ENCODE measurements around the gene EIF4E1B. TPM values are rescaled to one million over a fixed set of nuclear protein-coding genes. Genes with fewer than 3 reads are reported as not detected.
"Not testable (repeated sequence)": the region's sequence is repeated elsewhere in the genome, so short reads cannot be mapped to it uniquely, and the experiment has no call there.

EIF4E1B gene, protein sequence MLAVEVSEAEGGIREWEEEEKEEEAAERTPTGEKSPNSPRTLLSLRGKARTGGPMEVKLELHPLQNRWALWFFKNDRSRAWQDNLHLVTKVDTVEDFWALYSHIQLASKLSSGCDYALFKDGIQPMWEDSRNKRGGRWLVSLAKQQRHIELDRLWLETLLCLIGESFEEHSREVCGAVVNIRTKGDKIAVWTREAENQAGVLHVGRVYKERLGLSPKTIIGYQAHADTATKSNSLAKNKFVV
- not detected for total RNA-seq

DNA sequence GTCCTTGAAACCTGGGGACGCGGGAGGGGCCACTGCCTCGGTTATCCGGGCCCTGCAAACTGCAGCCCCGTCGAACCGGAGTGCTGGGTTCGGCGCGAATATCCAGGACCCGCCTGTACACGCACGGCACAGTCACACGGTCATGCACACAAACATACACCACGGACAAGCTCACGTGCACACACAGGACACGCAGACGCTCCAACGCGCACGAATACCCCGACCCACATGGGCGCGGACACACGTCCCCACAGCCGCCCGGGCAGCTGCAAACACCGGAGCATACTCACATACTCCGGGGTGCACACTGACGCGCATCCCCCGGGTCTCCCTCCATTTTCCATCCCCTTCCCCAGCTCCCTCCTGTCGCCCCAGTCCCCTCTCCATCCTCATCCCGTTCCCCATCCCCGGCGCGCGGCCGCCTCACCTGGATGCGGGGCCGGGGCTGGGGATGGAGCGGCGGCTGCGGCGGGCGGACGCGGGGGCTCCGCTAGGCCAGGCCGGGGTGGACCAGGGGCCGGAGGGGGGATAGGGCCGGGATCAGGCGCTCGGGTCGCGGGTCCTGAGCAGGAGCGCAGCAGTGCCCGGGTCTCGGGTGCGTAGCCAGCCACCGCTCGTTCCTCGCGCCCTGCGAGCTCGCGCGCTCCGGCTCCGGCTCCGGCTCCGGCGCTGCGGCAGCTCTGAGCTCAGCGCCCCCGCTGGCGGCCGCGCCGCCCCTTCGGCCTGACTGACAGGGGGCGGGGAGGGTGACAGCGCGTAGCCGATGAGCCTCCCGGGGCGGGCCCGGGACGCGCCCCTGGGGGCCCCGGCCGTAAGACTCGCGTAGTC, at the start of gene EIF4E1B, which contains the start of gene SNCB:
EIF4E1B (plus strand) TSS at position 823 of the 828 bp plus-strand sequence. CDS start 12,113 bp downstream, outside the sequence.
SNCB (minus strand) TSS at position 682 of the 828 bp plus-strand sequence. CDS start 880 bp downstream, outside the sequence.
- Mint-ChIP-seq H3K9me3 (no peaks in the 10 kb centered on the region), H3K27ac (no peak within 1 kb of the TSS), H3K36me3 (no peaks in the 10 kb centered on the region)
- peak in 1 of 2 donors; percentile 79 for DNase-seq (ENCODE audit: low spot score in 2 of 2)
- peak; percentile 73 to 99 for ATAC-seq

DNA sequence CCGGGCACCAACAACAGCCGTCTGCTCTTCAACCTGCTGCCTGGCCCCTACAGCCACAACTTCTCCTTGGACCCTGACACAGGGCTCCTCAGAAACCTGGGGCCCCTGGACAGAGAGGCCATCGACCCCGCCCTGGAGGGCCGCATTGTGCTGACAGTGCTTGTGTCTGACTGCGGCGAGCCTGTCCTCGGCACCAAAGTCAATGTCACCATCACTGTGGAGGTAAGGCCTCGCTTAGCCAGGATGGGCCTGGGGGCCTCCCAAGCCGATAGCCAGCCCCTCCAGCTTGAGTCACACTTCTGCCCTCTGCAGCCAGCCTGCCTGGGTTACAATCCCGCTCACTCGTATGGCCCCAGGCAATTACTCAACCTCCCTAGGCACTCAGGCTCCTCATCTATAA, 49.1 kb upstream of the EIF4E1B start:
- no peak for DNase-seq (ENCODE audit: low spot score in 2 of 2)
- peaks cover 6 to 10% of the 10 kb centered on the region in 2 donors for H3K36me3 Mint-ChIP-seq
- ATAC-seq, result no peak
- H3K27ac Mint-ChIP-seq, result no peak overlapping the region
- H3K9me3 Mint-ChIP-seq, result peaks cover 0 to 4% of the 10 kb centered on the region in 2 donors

DNA sequence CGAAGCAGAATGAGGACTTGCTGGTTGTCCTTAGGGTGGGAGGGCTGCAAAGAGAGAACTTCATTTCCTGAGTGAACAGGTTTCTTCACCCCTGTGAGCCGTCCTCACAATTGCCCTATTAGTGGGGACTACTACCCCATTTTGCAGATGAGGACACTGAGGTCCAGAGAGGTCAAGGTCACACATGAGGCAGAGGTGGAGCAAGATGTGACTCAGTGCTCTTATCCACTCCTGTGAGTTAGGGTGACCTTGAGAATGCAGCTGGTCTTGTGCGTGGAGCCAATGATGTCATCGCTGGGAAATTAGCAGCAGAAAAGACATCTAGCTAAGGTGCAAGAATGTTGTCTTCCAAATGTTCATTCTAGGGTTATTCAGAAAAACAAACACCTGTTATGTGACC, 47.4 kb upstream of the EIF4E1B start:
- Mint-ChIP-seq H3K9me3 (peaks cover 0 to 4% of the 10 kb centered on the region in 2 donors), H3K27ac (no peak overlapping the region), H3K36me3 (peaks cover 6 to 10% of the 10 kb centered on the region in 2 donors)
- DNase-seq (ENCODE audit: low spot score in 2 of 2) (no peak), ATAC-seq (no peak)

DNA sequence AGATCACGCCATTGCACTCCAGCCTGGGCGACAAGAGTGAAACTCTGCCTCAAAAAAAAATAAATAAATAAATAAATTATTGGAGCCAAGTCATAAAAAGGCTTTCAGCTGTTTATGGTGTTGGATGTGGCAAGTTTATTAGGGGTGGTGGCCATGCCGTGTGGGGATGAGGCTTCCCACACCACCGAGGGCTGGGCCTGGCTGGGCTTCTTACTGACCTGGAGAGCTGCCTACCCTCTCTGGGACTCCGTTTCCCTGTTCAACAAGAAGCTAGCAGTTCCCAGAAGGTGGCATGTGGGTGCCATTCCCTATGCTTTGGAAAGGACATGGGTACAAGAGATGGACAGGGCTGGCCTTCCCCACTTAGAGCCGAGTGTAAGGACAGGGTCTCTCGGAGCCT, 43.1 kb upstream of the EIF4E1B start:
- DNase-seq (ENCODE audit: low spot score in 2 of 2) (no peak), ATAC-seq (no peak)
- Mint-ChIP-seq H3K36me3 (peaks cover 6 to 10% of the 10 kb centered on the region in 2 donors), H3K9me3 (peaks cover 0 to 4% of the 10 kb centered on the region in 2 donors), H3K27ac (no peak overlapping the region)

DNA sequence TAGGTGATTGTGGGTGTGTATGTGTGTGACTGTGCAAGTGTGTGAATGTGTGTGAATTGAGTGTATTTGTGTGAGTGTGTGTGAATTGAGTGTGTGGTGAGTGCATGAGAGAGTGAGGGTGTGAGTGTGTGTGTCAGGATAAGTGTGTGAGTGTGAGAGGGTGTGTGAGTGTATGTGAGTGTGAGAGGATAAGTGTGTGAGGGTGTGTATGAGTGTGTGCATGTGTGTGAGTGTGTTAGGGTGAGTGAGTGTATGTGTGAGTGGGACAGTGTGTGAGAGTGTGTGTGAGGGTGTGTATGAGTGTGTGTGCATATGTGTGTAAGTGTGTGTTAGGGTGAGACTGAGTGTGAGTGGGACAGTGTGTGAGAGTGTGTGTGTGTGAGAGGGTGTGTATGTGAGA, 42.2 kb upstream of the EIF4E1B start:
- ATAC-seq (no peak), DNase-seq (ENCODE audit: low spot score in 2 of 2) (no peak)
- Mint-ChIP-seq H3K27ac (no peak overlapping the region), H3K9me3 (peaks cover 0 to 4% of the 10 kb centered on the region in 2 donors), H3K36me3 (peaks cover 6 to 10% of the 10 kb centered on the region in 2 donors)

DNA sequence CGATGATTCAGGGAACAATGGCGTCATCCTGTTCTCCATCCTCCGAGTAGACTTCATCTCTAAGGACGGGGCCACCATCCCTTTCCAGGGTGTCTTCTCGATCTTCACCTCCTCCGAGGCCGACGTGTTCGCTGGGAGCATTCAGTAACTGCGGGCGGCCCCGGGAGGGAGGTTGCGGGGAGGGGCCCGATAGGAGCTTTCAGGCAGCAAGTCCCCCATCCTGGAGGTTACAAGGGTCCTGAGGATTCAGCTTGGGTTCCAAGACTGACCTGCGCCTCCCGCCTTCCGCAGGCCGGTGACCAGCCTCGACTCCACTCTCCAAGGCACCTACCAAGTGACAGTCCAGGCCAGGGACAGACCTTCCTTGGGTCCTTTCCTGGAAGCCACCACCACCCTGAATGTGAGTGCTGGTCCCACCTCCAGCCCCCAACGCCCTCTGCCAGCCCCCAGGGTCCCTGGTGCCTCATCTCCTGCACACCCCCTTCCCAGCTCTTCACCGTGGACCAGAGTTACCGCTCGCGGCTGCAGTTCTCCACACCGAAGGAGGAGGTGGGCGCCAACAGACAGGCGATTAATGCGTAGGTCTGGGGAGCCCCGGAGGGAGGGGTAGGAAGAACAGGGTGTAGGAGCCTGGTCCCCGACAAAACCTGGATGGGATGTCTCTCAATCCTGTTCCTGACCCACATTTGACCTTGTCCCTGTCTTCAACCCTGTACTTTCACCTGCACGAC, 41.3 kb upstream of the EIF4E1B start:
- Mint-ChIP-seq H3K27ac (no peak overlapping the region), H3K36me3 (peaks cover 6 to 10% of the 10 kb centered on the region in 2 donors), H3K9me3 (peaks cover 0 to 4% of the 10 kb centered on the region in 2 donors)
- no peak for DNase-seq (ENCODE audit: low spot score in 2 of 2)
- ATAC-seq, result no peak

DNA sequence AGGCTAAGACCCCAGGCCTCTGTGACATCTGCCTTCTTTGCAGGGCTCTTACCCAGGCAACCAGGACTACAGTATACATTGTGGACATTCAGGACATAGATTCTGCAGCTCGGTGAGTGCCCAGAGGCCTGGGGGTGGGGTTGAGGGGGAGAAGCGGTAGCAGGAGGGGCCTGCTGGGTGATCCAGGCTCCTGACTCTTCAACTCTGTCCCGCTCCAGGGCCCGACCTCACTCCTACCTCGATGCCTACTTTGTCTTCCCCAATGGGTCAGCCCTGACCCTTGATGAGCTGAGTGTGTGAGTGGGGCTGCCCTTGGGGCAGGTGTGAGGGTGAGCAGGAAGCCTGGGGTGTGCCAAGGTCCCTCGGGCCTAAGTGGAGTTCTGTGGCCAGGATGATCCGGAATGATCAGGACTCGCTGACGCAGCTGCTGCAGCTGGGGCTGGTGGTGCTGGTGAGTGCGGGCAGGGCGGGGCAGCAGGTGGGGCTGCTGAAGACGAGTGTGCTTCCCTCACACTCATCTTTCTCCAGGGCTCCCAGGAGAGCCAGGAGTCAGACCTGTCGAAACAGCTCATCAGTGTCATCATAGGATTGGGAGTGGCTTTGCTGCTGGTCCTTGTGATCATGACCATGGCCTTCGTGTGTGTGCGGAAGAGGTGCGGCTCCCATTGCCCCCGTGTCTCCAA, 40.3 kb upstream of the EIF4E1B start:
- no peak overlapping the region for H3K27ac Mint-ChIP-seq
- DNase-seq (ENCODE audit: low spot score in 2 of 2) (no peak), ATAC-seq (no peak)
- H3K9me3 Mint-ChIP-seq, result peaks cover 0 to 4% of the 10 kb centered on the region in 2 donors
- peaks cover 5 to 6% of the 10 kb centered on the region in 2 donors for H3K36me3 Mint-ChIP-seq

DNA sequence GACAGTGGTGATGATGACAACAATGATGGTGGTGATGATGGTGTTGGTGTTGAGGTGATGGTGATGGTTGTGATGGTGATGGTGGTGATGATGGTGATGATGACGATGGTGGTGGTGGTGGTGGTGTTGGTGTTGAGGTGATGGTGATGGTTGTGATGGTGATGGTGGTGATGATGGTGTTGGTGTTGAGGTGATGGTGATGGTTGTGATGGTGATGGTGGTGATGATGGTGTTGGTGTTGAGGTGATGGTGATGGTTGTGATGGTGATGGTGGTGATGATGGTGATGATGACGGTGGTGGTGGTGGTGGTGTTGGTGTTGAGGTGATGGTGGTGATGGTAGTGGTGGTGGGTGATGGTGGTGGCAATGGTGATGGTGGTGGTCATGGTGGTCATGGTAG, 38.8 kb upstream of the EIF4E1B start:
- H3K9me3 Mint-ChIP-seq; H3K36me3 Mint-ChIP-seq; H3K27ac Mint-ChIP-seq; DNase-seq (ENCODE audit: low spot score in 2 of 2): not testable (repeated sequence)
- peak in 1 of 2 donors; percentile 39 for ATAC-seq

DNA sequence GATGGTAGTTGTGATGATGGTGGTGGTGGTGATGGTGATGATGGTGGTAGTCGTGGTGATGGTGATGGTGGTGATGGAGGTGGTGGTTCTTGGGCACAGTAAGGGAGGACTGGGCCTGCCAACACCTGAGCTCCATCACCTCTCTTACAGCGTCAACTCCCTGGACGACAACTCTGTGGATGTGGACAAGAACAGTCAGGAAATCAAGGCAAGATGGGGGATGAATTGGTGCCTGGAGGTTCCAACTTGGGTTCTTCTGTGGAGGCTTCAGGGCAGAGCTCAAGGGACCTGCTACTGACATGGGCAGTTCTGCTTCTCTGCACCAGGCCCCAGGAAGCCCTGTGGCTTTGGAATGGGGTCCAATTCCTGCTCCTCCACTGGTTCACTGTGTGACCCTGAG, 37.9 kb upstream of the EIF4E1B start:
- DNase-seq (ENCODE audit: low spot score in 2 of 2) (no peak), ATAC-seq (no peak)
- Mint-ChIP-seq H3K9me3 (no peaks in the 10 kb centered on the region), H3K36me3 (no peaks in the 10 kb centered on the region), H3K27ac (no peak overlapping the region)

DNA sequence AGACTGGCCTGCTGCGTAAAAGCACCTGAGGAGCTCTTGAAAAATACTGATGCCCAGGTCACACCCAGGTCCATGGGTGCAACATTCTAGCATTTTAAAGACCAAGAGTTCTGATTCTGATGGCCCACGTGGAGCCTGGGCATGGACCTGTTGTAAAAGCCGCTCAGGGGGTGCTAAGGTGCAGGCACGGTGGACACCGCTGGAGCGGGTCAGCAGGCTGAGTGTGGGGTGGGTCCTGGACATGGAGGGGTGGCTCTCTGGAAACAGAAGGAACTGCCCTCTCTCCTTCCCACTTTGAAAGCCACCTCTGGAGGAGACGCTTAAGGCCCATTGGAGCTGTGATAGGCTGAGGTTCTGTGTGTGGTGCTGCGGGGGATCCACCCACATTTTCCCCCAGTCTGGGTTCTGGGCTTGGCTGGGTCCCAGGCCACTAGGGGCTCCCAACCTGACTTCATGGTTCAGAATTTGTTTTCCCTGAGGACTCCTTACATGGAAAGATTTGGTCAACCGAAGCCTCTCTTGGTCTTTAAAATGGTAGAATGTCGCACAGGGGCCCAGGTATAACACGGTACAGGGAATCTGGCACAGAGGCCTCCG, 37.1 kb upstream of the EIF4E1B start:
- H3K36me3 Mint-ChIP-seq, result no peaks in the 10 kb centered on the region
- no peak overlapping the region for H3K27ac Mint-ChIP-seq
- H3K9me3 Mint-ChIP-seq, result no peaks in the 10 kb centered on the region
- no peak for ATAC-seq
- no peak for DNase-seq (ENCODE audit: low spot score in 2 of 2)

DNA sequence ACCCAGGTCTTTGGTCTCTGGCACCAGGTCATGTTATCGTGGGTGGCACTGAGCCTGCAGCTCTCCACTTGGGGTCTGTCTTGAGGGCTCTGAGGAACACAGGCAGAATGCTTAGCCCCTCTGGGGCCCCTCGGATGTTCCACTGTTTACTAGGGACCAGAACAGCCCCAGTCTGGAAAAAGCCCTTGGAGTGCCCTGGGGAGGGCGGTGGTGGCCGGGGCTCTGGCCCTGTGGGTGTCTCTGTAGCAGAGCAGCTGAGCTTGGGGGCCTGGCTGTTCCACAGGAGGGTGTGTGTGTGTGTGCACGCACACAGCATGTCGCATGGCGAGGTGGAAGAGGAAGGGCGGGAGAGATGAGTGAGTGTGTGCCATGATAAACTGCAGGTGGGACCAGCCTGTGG, 35.9 kb upstream of the EIF4E1B start:
- no peak for ATAC-seq
- Mint-ChIP-seq H3K36me3 (peaks cover 0 to 5% of the 10 kb centered on the region in 2 donors), H3K27ac (peak overlapping the region in 1 of 2 donors; percentile 58), H3K9me3 (no peaks in the 10 kb centered on the region)
- no peak for DNase-seq (ENCODE audit: low spot score in 2 of 2)

DNA sequence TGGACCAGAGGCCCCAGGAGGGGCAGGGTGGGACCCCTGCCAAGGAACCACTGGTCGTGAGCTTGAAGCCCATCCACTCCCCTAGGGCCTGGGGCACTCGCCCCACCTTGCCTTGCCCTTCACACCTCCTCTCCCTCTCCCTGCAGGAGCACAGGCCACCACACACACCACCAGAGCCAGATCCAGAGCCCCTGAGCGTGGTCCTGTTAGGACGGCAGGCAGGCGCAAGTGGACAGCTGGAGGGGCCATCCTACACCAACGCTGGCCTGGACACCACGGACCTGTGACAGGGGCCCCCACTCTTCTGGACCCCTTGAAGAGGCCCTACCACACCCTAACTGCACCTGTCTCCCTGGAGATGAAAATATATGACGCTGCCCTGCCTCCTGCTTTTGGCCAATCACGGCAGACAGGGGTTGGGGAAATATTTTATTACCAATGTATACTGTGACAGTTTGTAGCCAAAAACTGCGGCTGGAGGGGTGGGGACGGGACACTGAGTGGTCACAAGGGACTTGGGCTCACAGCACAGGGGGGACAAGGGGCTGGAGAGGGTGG, 35.0 kb upstream of the EIF4E1B start:
- Mint-ChIP-seq H3K36me3 (peaks cover 0 to 5% of the 10 kb centered on the region in 2 donors), H3K9me3 (no peaks in the 10 kb centered on the region), H3K27ac (no peak overlapping the region)
- DNase-seq (ENCODE audit: low spot score in 2 of 2) (no peak), ATAC-seq (no peak)

DNA sequence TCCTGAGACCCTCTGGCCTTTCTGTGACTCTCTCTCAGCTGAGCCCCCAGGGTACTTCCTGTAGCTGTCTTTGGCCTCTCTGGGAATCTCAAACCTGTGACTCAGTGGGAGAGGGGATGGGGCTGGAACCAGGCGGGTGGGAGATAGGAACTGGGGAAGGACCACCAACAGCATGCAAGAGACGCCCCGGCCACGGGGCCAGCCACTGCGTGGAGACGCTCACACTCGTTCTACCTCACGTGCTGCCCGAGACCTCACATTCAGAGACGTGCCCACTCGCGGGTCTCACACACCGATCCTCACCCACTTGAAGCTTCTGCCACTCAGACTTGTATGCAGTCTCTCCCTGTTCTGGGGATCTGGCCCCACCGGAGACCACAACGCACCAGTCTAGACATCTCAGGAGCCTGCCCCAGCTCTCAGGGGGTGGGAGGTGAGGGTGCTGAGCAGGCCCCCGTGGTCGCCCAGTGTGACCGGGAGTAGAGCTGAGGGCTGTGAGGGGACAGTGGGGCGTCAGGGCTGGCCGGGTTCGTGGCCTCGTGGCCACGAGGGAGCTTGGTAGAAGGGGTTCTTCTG, 34.3 kb upstream of the EIF4E1B start:
- DNase-seq (ENCODE audit: low spot score in 2 of 2), result no peak
- peaks cover 0 to 5% of the 10 kb centered on the region in 2 donors for H3K36me3 Mint-ChIP-seq
- no peak for ATAC-seq
- no peak overlapping the region for H3K27ac Mint-ChIP-seq
- H3K9me3 Mint-ChIP-seq, result no peaks in the 10 kb centered on the region

DNA sequence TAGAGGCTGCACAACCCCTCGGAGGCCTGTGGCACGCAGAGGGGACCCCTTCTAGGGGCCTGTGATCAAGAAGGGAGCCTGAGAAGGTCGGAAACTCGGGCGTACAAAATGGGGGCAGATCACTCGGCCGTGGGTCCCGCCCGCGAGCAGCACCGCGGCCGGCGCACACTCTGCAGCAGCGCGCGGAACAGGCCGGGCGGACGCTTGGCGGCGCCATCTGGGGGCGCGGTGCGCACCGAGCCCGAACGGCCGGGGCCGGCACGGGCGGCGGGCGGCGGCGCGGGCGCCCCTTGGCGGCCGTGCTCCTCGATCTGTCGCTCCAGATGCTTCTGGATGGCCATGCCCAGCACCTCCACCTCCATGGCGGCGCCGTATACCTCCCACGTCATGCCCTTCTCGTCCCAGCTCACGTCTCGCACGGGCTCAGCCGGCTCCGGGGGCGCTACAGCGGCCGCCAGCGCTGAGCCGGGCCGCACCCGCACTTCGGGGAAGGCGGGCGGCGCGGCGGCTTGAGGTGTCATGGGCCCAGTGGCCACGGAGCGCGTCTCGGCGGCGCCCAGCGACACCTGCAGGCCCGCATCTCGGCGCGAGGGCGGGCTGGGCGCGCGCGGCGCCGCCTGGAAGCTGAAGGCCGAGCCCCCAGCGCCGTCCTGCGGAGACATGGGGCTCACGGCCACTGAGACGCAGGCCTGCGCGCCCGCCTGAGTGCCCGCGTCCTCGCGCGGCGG, 33.6 kb upstream of the EIF4E1B start:
- Mint-ChIP-seq H3K9me3 (no peaks in the 10 kb centered on the region), H3K36me3 (peaks cover 0 to 5% of the 10 kb centered on the region in 2 donors), H3K27ac (no peak overlapping the region)
- DNase-seq (ENCODE audit: low spot score in 2 of 2) (peak; percentile 61 to 62), ATAC-seq (peak; percentile 78 to 87)

Measured in activated naive CD4-positive, alpha-beta T cell treated with anti-CD3 and anti-CD28 coated beads, Interleukin-2, amount 50 U/mL, for 72 hours (primary cell).